IMR-90 (cell line): ENCODE measurements around the gene ADORA2A. TPM values are rescaled to one million over a fixed set of nuclear protein-coding genes. Genes with fewer than 3 reads are reported as not detected.

ENCODE experiments used
- ATAC-seq: fragments of 200-7000 bp; cut with Tn5 transposase; 2 replicates; pipeline ENCODE4 v1.9.1; 2020; ENCODE audit warnings: low read depth, mild to moderate bottlenecking, moderate library complexity
- BruUV-seq: library from RNA; stranded (reverse); fragments of 400-500 nt; replicated peaks from 2 replicates; lab custom pipeline; 2021; lab: Mats Ljungman, UMichigan
- CTCF ChIA-PET: fragments of 300-600 bp; formaldehyde crosslinking; extraction: SDS; loops from one replicate; lab custom pipeline; 2021; ENCODE audit warnings: antibody characterized with exemption; lab: Yijun Ruan, JAX
- POLR2A ChIA-PET: fragments of 300-600 bp; sonication (Branson Sonifier 250); formaldehyde crosslinking; loops from one replicate; lab custom pipeline; 2022; ENCODE audit warnings: antibody characterized with exemption; ENCODE audit not compliant: unreplicated experiment; lab: Charles Lee
- DNase-seq: peaks from one replicate; pipeline ENCODE4 v3.0.0; 2013
- H2AFZ ChIP-seq: replicated peaks from 2 replicates; pipeline ENCODE3; 2013; ENCODE audit warnings: low read length, mild to moderate bottlenecking; ENCODE audit not compliant: poor library complexity
- H2AK5ac ChIP-seq: 2 replicates; pipeline ENCODE4 v1.6.1; 2013; ENCODE audit warnings: low read depth, low read length, inconsistent platforms
- H2AK9ac ChIP-seq: replicated peaks from 2 replicates; pipeline ENCODE3; 2013; ENCODE audit warnings: mild to moderate bottlenecking, low read depth, low read length, moderate library complexity; ENCODE audit not compliant: poor library complexity
- H2BK120ac ChIP-seq: 2 replicates; pipeline ENCODE4 v1.6.1; 2013; ENCODE audit warnings: low read depth, low read length, inconsistent platforms
- H2BK15ac ChIP-seq: 3 replicates; pipeline ENCODE4 v1.6.1; 2013; ENCODE audit warnings: low read depth, low read length, inconsistent platforms
- H2BK20ac ChIP-seq: 2 replicates; pipeline ENCODE4 v1.6.1; 2013; ENCODE audit warnings: low read depth, mild to moderate bottlenecking, inconsistent platforms, low read length, moderate library complexity
- H2BK5ac ChIP-seq: 2 replicates; pipeline ENCODE4 v1.6.1; 2013; ENCODE audit warnings: mild to moderate bottlenecking, low read depth, low read length, inconsistent platforms; ENCODE audit not compliant: poor library complexity, severe bottlenecking
- H3K14ac ChIP-seq: replicated peaks from 2 replicates; pipeline ENCODE4 v1.6.1; 2013; ENCODE audit warnings: low read depth, low read length, inconsistent platforms
- H3K18ac ChIP-seq: 2 replicates; pipeline ENCODE4 v1.6.1; 2013; ENCODE audit warnings: low read depth, low read length, control low read depth
- H3K23ac ChIP-seq: 2 replicates; pipeline ENCODE4 v1.6.1; 2013; ENCODE audit warnings: low read depth, low read length, inconsistent platforms
- H3K27ac ChIP-seq: 2 replicates; pipeline ENCODE4 v1.5.1; 2013; ENCODE audit warnings: mild to moderate bottlenecking, control low read depth, low read length; ENCODE audit not compliant: insufficient read depth
- H3K27me3 ChIP-seq: 2 replicates; pipeline ENCODE4 v1.6.1; 2013; ENCODE audit warnings: low read length; ENCODE audit not compliant: control insufficient read depth, insufficient read depth
- H3K36me3 ChIP-seq: 2 replicates; pipeline ENCODE4 v1.6.1; 2013; ENCODE audit warnings: low read length, mixed read lengths; ENCODE audit not compliant: control insufficient read depth, insufficient read depth
- H3K4ac ChIP-seq: 2 replicates; pipeline ENCODE4 v1.6.1; 2013; ENCODE audit warnings: low read depth, low read length, inconsistent platforms
- H3K4me1 ChIP-seq: 2 replicates; pipeline ENCODE4 v1.6.1; 2013; ENCODE audit warnings: low read length, mixed read lengths; ENCODE audit not compliant: control insufficient read depth, insufficient read depth
- H3K4me2 ChIP-seq: 2 replicates; pipeline ENCODE4 v1.6.1; 2013; ENCODE audit warnings: low read depth, mild to moderate bottlenecking, control low read depth, low read length, moderate library complexity
- H3K4me3 ChIP-seq: 2 replicates; pipeline ENCODE4 v1.5.1; 2013; ENCODE audit warnings: low read depth, mild to moderate bottlenecking, control low read depth, low read length, moderate library complexity; ENCODE audit not compliant: insufficient read depth
- H3K56ac ChIP-seq: 2 replicates; pipeline ENCODE4 v1.6.1; 2013; ENCODE audit warnings: low read length, inconsistent platforms; ENCODE audit not compliant: insufficient read depth; ENCODE audit errors: extremely low read depth
- H3K79me1 ChIP-seq, 2 experiments: 2 replicates each; pipeline ENCODE4 v1.6.1; 2013; ENCODE audit warnings: low read length in 2 of 2, inconsistent platforms in 1 of 2, low read depth in 1 of 2
- H3K9ac ChIP-seq: 2 replicates; pipeline ENCODE4 v1.6.1; 2013; ENCODE audit warnings: low read depth, low read length, control low read depth
- H3K9me1 ChIP-seq: 2 replicates; pipeline ENCODE4 v1.6.1; 2013; ENCODE audit warnings: low read length, inconsistent platforms; ENCODE audit not compliant: insufficient read depth
- H3K9me3 ChIP-seq: 2 replicates; pipeline ENCODE4 v1.6.1; 2013; ENCODE audit warnings: low read length; ENCODE audit not compliant: control insufficient read depth, insufficient read depth
- H4K20me1 ChIP-seq: 2 replicates; pipeline ENCODE4 v1.6.1; 2013; ENCODE audit warnings: low read length, inconsistent platforms; ENCODE audit not compliant: insufficient read depth
- H4K5ac ChIP-seq: 2 replicates; pipeline ENCODE4 v1.6.1; 2013; ENCODE audit warnings: mild to moderate bottlenecking, low read depth, low read length, control low read depth
- H4K8ac ChIP-seq, 2 experiments: 2 replicates each; pipeline ENCODE4 v1.6.1; 2013; ENCODE audit warnings: low read depth in 2 of 2, low read length in 2 of 2, control low read depth in 1 of 2, inconsistent platforms in 1 of 2
- H4K91ac ChIP-seq: 2 replicates; pipeline ENCODE4 v1.6.1; 2013; ENCODE audit warnings: low read depth, low read length, inconsistent platforms; ENCODE audit not compliant: insufficient read depth
- BHLHE40 ChIP-seq: fragments of 150-350 bp; IDR thresholded peaks from 2 replicates; pipeline ENCODE4 v1.6.1; 2016; ENCODE audit warnings: mild to moderate bottlenecking, low read depth, low read length
- CHD1 ChIP-seq: IDR thresholded peaks from 2 replicates; pipeline ENCODE4 v1.6.1; 2012; ENCODE audit warnings: low read depth, low read length, improper control_type of control experiment
- MAZ ChIP-seq: IDR thresholded peaks from 2 replicates; pipeline ENCODE4 v1.6.1; 2012; ENCODE audit warnings: low read depth, mild to moderate bottlenecking, low read length, improper control_type of control experiment, moderate library complexity, borderline replicate concordance
- MXI1 ChIP-seq: IDR thresholded peaks from 2 replicates; pipeline ENCODE4 v1.6.1; 2012; ENCODE audit warnings: low read depth, mild to moderate bottlenecking, low read length, moderate library complexity, borderline replicate concordance
- NFE2L2 ChIP-seq: fragments of 150-350 bp; IDR thresholded peaks from 2 replicates; pipeline ENCODE4 v1.6.1; 2016; ENCODE audit warnings: low read depth, mild to moderate bottlenecking, low read length
- RFX5 ChIP-seq: IDR thresholded peaks from 2 replicates; pipeline ENCODE4 v1.8.0; 2012; ENCODE audit warnings: low read depth, mild to moderate bottlenecking, low read length, moderate library complexity
- SMC3 ChIP-seq: fragments of 150-350 bp; IDR thresholded peaks from 2 replicates; pipeline ENCODE4 v1.6.1; 2016; ENCODE audit warnings: low read depth, mild to moderate bottlenecking, antibody characterized with exemption, low read length, moderate library complexity
- WGBS, 2 experiments: methylation state at CpG; one replicate each; pipeline versions ENCODE4 v1.1.5 to v1.1.7; 2013; ENCODE audit warnings: missing lambda C conversion rate in 2 of 2; ENCODE audit not compliant: insufficient read length in 1 of 2; ENCODE audit errors: extremely low coverage in 2 of 2; 5-methylcytosine and 5-hydroxymethylcytosine counted together
- dilution Hi-C: fragments of 300-500 bp; cut with HindIII; formaldehyde crosslinking; loops from one replicate; pipeline ENCODE4 v1.14.3; 2018; ENCODE audit warnings: low sequenced_read_pairs; ENCODE audit not compliant: unreplicated experiment
- in situ Hi-C: fragments of 300-500 bp; cut with MboI; formaldehyde crosslinking; loops from 3 replicates; pipeline ENCODE4 v1.14.3; 2019; ENCODE audit warnings: low sequenced_read_pairs, inconsistent platforms, mixed read lengths
- intact Hi-C: fragments of 100-400 bp; cut with micrococcal nuclease; formaldehyde crosslinking; loops from 2 replicates; pipeline ENCODE4 v1.10.0; 2022
- polyA plus RNA-seq, 3 experiments: library from polyadenylated mRNA; depleted of rRNA; stranded (reverse); fragments of >200 nt; gene quantifications; 2 replicates each; pipeline ENCODE4 v1.2.3, GENCODE V29; 2012; ENCODE audit warnings: low replicate concordance in 1 of 3
- total RNA-seq: library from RNA; depleted of rRNA; stranded (reverse); fragments of >200 nt; gene quantifications from 2 replicates; pipeline ENCODE4 v1.2.3, GENCODE V29; 2012
- TF ChIP-seq, protein P1 (sequence below): fragments of 150-350 bp; IDR thresholded peaks from 2 replicates; pipeline ENCODE4 v1.6.1; 2017; ENCODE audit warnings: mild to moderate bottlenecking, antibody characterized with exemption, low read length, low read depth

The ADORA2A gene
- total and polyA plus RNA-seq, 2 of the 4 experiments (the other 2 are of a cell fraction): 0.36 to 1.1 TPM

DNA sequence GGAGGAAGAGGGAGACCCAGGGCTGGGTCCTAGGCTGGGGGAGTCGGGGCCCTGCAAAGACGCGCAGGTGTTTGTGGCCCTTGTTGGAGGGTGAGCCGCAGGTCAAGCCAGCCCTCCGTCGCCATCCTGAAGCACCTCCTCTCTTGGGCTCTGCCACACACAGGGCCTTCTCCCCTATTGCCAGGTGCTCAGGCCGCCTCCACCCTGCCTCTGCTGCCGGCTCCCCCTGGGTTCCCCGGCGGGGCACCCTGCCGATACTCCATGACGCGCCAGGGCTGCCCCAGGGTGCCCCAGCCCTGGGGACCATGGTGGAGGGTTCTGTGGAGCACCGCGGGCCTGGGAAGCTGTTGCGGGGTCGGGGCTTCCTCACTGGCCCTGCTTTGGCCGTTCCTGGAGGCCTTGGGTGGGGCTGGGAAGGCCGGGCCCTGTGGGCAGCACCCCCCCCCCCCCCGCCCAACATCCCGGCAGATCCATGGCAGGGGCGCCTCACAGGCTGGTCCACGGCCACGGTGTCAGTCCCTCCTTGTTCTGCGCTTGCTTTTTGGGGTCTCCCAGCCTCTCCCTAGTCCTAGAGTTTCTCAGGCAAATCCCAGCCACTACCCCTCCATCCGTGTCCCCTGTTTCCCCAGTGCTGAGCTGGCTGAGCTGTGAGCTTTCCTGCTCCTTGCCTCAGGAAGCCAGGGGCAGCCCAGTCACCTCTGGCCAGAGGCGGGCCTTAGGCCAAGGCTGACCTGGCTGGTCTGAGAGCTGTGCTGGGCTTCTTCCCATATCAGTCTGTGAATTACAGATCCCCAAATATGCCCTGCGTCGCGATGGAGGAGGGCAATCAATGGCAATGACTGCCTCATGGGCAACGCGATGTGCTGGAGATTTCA, 2.3 kb upstream of the ADORA2A start:
- Histone ChIP-seq H3K4ac (no peak overlapping the region), H3K18ac (no peak overlapping the region), H2BK20ac (no peak overlapping the region), H3K9me1 (no peaks in the 10 kb centered on the region), H2AFZ (no peak overlapping the region), H3K14ac (no peak overlapping the region), H2AK5ac (no peak overlapping the region), H3K9ac (no peak overlapping the region), H3K4me3 (no peak overlapping the region), H2BK15ac (no peak overlapping the region), H4K91ac (no peak overlapping the region), H3K4me1 (no peaks in the 10 kb centered on the region), H4K8ac (no peak overlapping the region), H3K4me2 (no peak overlapping the region), H2BK5ac (no peak overlapping the region), H3K27me3 (peaks cover 35% of the 10 kb centered on the region), H3K36me3 (no peaks in the 10 kb centered on the region), H4K20me1 (no peaks in the 10 kb centered on the region; the same call in 1 of the 2 replicates), H3K56ac (no peak overlapping the region), H3K23ac (no peak overlapping the region), H2AK9ac (no peak overlapping the region), H3K27ac (no peak overlapping the region), H4K5ac (no peak overlapping the region), H3K9me3 (no peaks in the 10 kb centered on the region), H3K79me1 (no peaks in the 10 kb centered on the region), H2BK120ac (no peak overlapping the region)
- dilution Hi-C loops: no loop called here
- no TSS peak for BruUV-seq
- ChIA-PET CTCF (interaction anchor here (0.6 kb wide), 2 partner anchors 84 to 92 kb away, joined by 3 read pairs; no protein-coding TSS in a partner anchor), POLR2A (no interaction called here)
- no peak for DNase-seq
- no CpG with 5 or more reads among the region's 32 CpGs for WGBS, 2 experiments
- TF ChIP-seq, protein P1, sequence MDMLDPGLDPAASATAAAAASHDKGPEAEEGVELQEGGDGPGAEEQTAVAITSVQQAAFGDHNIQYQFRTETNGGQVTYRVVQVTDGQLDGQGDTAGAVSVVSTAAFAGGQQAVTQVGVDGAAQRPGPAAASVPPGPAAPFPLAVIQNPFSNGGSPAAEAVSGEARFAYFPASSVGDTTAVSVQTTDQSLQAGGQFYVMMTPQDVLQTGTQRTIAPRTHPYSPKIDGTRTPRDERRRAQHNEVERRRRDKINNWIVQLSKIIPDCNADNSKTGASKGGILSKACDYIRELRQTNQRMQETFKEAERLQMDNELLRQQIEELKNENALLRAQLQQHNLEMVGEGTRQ: no peak
- TF ChIP-seq MAZ (no peak), BHLHE40 (no peak), RFX5 (no peak), MXI1 (no peak), SMC3 (no peak), NFE2L2 (no peak), CHD1 (no peak)
- intact Hi-C loops: no loop called here
- in situ Hi-C loops: no loop called here
- ATAC-seq: no peak
